MG63 (cell line): ENCODE results near the gene IFT172. TPM values are rescaled to one million over a fixed set of nuclear protein-coding genes. Genes with fewer than 3 reads are reported as not detected.
"Not testable (repeated sequence)": the region's sequence is repeated elsewhere in the genome, so short reads cannot be mapped to it uniquely, and the experiment has no call there.

Experiments
- DNase-seq: peaks from one replicate; pipeline ENCODE4 v3.0.0-alpha.2; 2020
- H3K27me3 ChIP-seq: fragments of 250-450 bp; sonication (Bioruptor Pico); 2 replicates; pipeline ENCODE4 v1.5.1; 2020; ENCODE audit warnings: mild to moderate bottlenecking, moderate library complexity
- H3K36me3 ChIP-seq: fragments of 250-450 bp; sonication (Bioruptor Pico); 2 replicates; pipeline ENCODE4 v1.5.1; 2020; ENCODE audit warnings: mild to moderate bottlenecking, moderate library complexity
- H3K4me3 ChIP-seq: fragments of 250-450 bp; sonication (Bioruptor Pico); 2 replicates; pipeline ENCODE4 v1.5.1; 2020; ENCODE audit warnings: mild to moderate bottlenecking, moderate library complexity
- H3K9me3 ChIP-seq: fragments of 250-450 bp; sonication (Bioruptor Pico); 2 replicates; pipeline ENCODE4 v1.5.1; 2020; ENCODE audit warnings: mild to moderate bottlenecking, moderate library complexity
- total RNA-seq: library from RNA; depleted of rRNA; stranded (reverse); fragments of >200 nt; shearing (Covaris generic); gene quantifications from 2 replicates; pipeline ENCODE4 v1.2.3, GENCODE V29; 2014; ENCODE audit warnings: low replicate concordance

Gene IFT172
- total RNA-seq, 1 experiment from 2014 or later: 8.7 TPM

GRCh38 chr2:27445155-27445554, 44.4 kb downstream of the IFT172 start:
- H3K9me3 ChIP-seq: no peaks in the 10 kb centered on the region
- no peaks in the 10 kb centered on the region for H3K27me3 ChIP-seq
- no peak overlapping the region for H3K4me3 ChIP-seq
- H3K36me3 ChIP-seq: peaks cover 35% of the 10 kb centered on the region
- DNase-seq: no peak

- Histone ChIP-seq H3K27me3 (no peaks in the 10 kb centered on the region), H3K36me3 (peaks cover 38% of the 10 kb centered on the region), H3K9me3 (no peaks in the 10 kb centered on the region), H3K4me3 (no peak overlapping the region)
- no peak for DNase-seq
Observed at GRCh38 chr2:27442920-27443282, 46.6 kb downstream of the IFT172 start.

GRCh38 chr2:27441958-27442919, 47.3 kb downstream of the IFT172 start, which contains the start of gene KRTCAP3:
Gene KRTCAP3, plus strand, starts transcription at chr2:27442381. Its CDS starts 32 bp downstream, at chr2:27442413.
- H3K36me3 ChIP-seq: peaks cover 35% of the 10 kb centered on the region
- no peak for DNase-seq

GRCh38 chr2:27441226-27441926, 48.2 kb downstream of the IFT172 start:
- DNase-seq: no peak
- H3K36me3 ChIP-seq: peaks cover 36% of the 10 kb centered on the region

More at GRCh38 chr2:27441958-27442919, 47.3 kb downstream of the IFT172 start, which contains the start of gene KRTCAP3:
- no peaks in the 10 kb centered on the region for H3K27me3 ChIP-seq
- no peak within 1 kb of the TSS for H3K4me3 ChIP-seq
- no peaks in the 10 kb centered on the region for H3K9me3 ChIP-seq

GRCh38 chr2:27435628-27436027, 53.9 kb downstream of the IFT172 start:
- Histone ChIP-seq H3K36me3 (peaks cover 52% of the 10 kb centered on the region), H3K27me3 (no peaks in the 10 kb centered on the region), H3K9me3 (no peaks in the 10 kb centered on the region), H3K4me3 (no peak overlapping the region)
- no peak for DNase-seq

More at GRCh38 chr2:27441226-27441926, 48.2 kb downstream of the IFT172 start:
- no peaks in the 10 kb centered on the region for H3K9me3 ChIP-seq
- H3K4me3 ChIP-seq: no peak overlapping the region
- no peaks in the 10 kb centered on the region for H3K27me3 ChIP-seq

- H3K27me3 ChIP-seq: no peaks in the 10 kb centered on the region
- H3K4me3 ChIP-seq: no peak overlapping the region
- peaks cover 36% of the 10 kb centered on the region for H3K36me3 ChIP-seq
- H3K9me3 ChIP-seq: no peaks in the 10 kb centered on the region
- peak; percentile 53 for DNase-seq
Observed at GRCh38 chr2:27431395-27431794, 58.1 kb downstream of the IFT172 start.

- Histone ChIP-seq H3K4me3 (peak overlapping the region; percentile 100), H3K36me3 (peaks cover 14% of the 10 kb centered on the region), H3K27me3 (no peaks in the 10 kb centered on the region), H3K9me3 (no peaks in the 10 kb centered on the region)
- DNase-seq: peak; percentile 90
Observed at GRCh38 chr2:27428978-27429541, 60.5 kb downstream of the IFT172 start.

GRCh38 chr2:27428213-27428977, 61.1 kb downstream of the IFT172 start, which contains the start of gene NRBP1:
Gene NRBP1, plus strand, starts transcription at chr2:27428631. Its CDS starts 4,643 bp downstream, at chr2:27433274.
- peak; percentile 91 for DNase-seq
- H3K9me3 ChIP-seq: no peaks in the 10 kb centered on the region
- peak within 1 kb of the TSS; percentile 100 for H3K4me3 ChIP-seq
- H3K27me3 ChIP-seq: no peaks in the 10 kb centered on the region
- peaks cover 7% of the 10 kb centered on the region for H3K36me3 ChIP-seq

GRCh38 chr2:27427863-27428212, 61.7 kb downstream of the IFT172 start:
- H3K9me3 ChIP-seq: no peaks in the 10 kb centered on the region
- DNase-seq: no peak
- no peaks in the 10 kb centered on the region for H3K27me3 ChIP-seq
- H3K36me3 ChIP-seq: peaks cover 3% of the 10 kb centered on the region
- peak overlapping the region; percentile 100 for H3K4me3 ChIP-seq

GRCh38 chr2:27425039-27425438, 64.5 kb downstream of the IFT172 start:
- DNase-seq, H3K36me3 ChIP-seq, H3K9me3 ChIP-seq, H3K27me3 ChIP-seq, H3K4me3 ChIP-seq: not testable (repeated sequence)

GRCh38 chr2:27422958-27423357, 66.6 kb downstream of the IFT172 start:
- no peaks in the 10 kb centered on the region for H3K9me3 ChIP-seq
- H3K27me3 ChIP-seq: no peaks in the 10 kb centered on the region
- no peaks in the 10 kb centered on the region for H3K36me3 ChIP-seq
- no peak for DNase-seq
- no peak overlapping the region for H3K4me3 ChIP-seq

GRCh38 chr2:27421660-27422250, 67.8 kb downstream of the IFT172 start:
- H3K9me3 ChIP-seq: no peaks in the 10 kb centered on the region

GRCh38 chr2:27420996-27421395, 68.5 kb downstream of the IFT172 start:
- no peaks in the 10 kb centered on the region for H3K27me3 ChIP-seq
- H3K36me3 ChIP-seq: no peaks in the 10 kb centered on the region
- no peaks in the 10 kb centered on the region for H3K9me3 ChIP-seq
- no peak overlapping the region for H3K4me3 ChIP-seq
- DNase-seq: no peak

More at GRCh38 chr2:27421660-27422250, 67.8 kb downstream of the IFT172 start:
- H3K36me3 ChIP-seq: no peaks in the 10 kb centered on the region
- H3K4me3 ChIP-seq: no peak overlapping the region
- no peaks in the 10 kb centered on the region for H3K27me3 ChIP-seq
- DNase-seq: no peak

- Histone ChIP-seq H3K4me3 (no peak overlapping the region), H3K9me3 (no peaks in the 10 kb centered on the region), H3K36me3 (no peaks in the 10 kb centered on the region), H3K27me3 (no peaks in the 10 kb centered on the region)
- DNase-seq: no peak
Observed at GRCh38 chr2:27416151-27416550, 73.4 kb downstream of the IFT172 start.

- Histone ChIP-seq H3K9me3 (no peaks in the 10 kb centered on the region), H3K27me3 (no peaks in the 10 kb centered on the region)
Observed at GRCh38 chr2:27412419-27413152, 77.0 kb downstream of the IFT172 start.

More at GRCh38 chr2:27412419-27413152, 77.0 kb downstream of the IFT172 start:
- no peak overlapping the region for H3K4me3 ChIP-seq
- DNase-seq: no peak
- H3K36me3 ChIP-seq: peaks cover 3% of the 10 kb centered on the region
